Stimulated activated CD4-positive, alpha-beta T cell treated with anti-CD3 and anti-CD28 coated beads, TNF-alpha, amount 100 ng/mL, for 24 hours (primary cell): ENCODE data around the gene SPESP1.

Source experiments
- DNase-seq, 3 experiments: peaks; one replicate each; pipeline ENCODE4 v3.0.0-alpha.2; 2020; ENCODE audit warnings: low read depth in 3 of 3

The SPESP1 gene

GRCh38 chr15:68930268-68931022, at the start of gene SPESP1:
Gene SPESP1 (plus strand): TSS chr15:68930525. CDS start chr15:68930654, 129 bp downstream.
- DNase-seq, result peak in 1 of 3 experiments; percentile 49

- no peak for DNase-seq
Observed at GRCh38 chr15:68885070-68885469, 45.3 kb upstream of the SPESP1 start.

- DNase-seq, result no peak
Observed at GRCh38 chr15:68887120-68887519, 43.2 kb upstream of the SPESP1 start.

GRCh38 chr15:68887819-68888218, 42.5 kb upstream of the SPESP1 start:
- DNase-seq, result no peak

DNA sequence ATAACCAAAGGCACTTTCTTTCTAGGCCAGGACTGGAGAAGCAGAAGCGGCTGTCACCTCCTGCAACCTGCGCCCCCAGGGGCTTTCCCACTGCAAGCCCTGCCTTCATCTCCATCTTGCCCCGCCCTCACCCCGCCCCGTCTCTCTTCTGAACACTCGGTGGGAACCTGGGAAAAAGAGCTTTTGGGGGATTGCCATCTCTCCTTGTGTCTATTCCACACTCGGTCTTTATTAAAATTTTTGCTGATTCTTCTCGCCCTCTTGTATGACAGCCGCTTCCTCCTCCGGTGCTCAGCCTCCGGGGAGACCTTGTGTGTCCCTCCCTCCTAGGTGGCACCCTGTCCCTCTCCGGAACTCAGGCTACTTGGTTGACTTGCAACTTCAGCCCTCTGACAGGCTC, 41.9 kb upstream of the SPESP1 start:
- peak in 1 of 3 experiments; percentile 5 for DNase-seq

- DNase-seq, result no peak
Observed at GRCh38 chr15:68894208-68894607, 36.1 kb upstream of the SPESP1 start.

DNA sequence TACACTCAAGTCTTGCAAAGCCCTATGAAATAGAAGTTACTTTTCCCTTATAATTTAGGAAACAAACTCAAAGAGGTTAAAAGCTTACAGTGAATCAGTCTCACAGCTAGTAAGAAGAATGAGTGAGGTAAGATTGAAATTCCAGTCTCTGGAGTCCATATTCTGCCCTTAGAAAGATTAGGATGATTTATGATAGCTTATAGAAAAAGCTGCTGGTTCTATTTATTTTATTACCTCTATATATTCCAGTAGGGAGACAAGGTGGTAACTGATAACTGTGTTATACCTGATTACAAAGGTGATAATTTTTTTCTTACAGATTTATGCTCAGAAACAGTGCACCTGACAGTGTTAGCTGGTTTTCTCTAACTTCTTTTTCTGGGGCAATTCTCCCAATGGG, 34.1 kb upstream of the SPESP1 start:
- no peak for DNase-seq

DNA sequence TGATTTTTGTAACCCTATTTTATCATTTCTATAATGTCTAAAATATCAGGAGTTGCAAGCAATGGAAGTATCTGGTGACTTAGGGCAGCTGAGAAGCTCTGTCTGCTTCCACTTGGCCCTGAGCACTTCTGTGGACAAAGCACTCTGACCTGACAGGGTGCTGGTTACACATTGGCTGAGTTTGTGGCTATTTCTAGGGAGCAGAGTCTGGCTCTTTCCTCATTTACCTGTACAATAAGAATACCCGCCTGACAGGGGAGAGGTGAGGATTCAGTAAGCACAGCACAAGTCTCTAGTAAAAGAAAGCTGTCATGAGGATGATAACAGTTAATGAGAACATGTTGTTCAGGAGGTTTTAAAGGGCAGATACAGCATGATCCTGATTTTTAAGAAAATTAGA, 33.3 kb upstream of the SPESP1 start:
- no peak for DNase-seq

DNA sequence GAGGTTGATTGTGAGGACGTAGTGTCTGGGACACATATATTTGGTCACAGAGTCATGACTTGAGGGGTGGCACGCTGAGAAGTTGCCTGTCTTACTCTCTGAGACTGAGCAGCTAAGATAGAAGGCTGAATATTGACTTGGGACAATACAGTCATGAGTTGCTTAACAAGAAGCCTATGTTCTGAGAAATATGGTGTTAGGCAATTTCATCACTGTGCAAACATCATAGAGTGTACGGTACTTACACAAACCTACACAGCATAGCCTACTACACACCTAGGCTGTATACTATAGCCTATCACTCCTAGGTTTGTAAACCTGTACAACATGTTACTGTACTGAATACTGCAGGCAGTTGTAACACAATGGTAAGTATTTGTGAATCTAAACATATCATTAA, 30.3 kb upstream of the SPESP1 start:
- DNase-seq, result no peak

GRCh38 chr15:68907396-68907923, 22.9 kb upstream of the SPESP1 start:
- no peak for DNase-seq

GRCh38 chr15:68909601-68910100, 20.7 kb upstream of the SPESP1 start:
- no peak for DNase-seq

DNA sequence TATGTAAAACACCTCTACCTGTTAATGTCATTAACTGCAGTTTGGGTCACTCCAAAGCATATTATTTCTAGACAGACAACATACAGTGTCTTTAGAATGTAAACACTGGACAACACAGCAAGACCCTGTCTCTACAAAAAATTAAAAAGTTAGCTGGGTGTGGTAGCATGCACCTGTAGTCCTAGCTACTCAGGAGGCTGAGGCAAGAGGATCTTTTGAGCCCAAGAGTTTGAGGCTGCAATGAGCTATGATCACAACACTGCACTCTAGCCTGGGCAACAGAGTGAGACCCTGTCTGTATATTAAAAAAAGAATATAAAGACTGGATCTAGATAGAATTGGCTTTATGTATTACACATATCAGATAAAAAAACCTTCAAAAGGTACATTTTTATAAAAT, 20.0 kb upstream of the SPESP1 start:
- DNase-seq, result no peak

- DNase-seq, result no peak
Observed at GRCh38 chr15:68910816-68911215, 19.5 kb upstream of the SPESP1 start.

DNA sequence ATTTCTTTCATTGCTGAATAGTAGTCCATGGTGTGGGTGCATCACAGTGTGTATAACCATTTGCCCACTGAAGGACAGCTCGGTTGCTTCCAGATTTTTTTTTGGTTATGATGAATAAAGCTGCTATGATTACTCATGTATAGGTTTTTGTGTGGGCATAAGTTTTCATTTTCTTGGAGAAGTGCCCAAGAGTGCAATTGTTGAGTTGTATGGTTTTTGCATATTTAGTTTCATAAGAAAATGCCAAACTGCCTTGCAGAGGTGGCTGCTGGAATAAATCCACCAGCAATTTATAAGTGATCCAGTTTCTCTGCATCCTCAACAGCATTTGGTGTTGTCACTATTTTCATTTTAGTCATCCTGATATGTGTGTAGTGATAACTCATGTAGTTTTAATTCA, 8.4 kb upstream of the SPESP1 start:
- DNase-seq, result no peak

- peak; percentile 27 to 61 (median 36) for DNase-seq
Observed at GRCh38 chr15:68924866-68925560, 5.3 kb upstream of the SPESP1 start.

- DNase-seq, result no peak
Observed at GRCh38 chr15:68933001-68933400, 2.7 kb downstream of the SPESP1 start.

- no peak for DNase-seq
Observed at GRCh38 chr15:68934341-68934740, 4.0 kb downstream of the SPESP1 start.

GRCh38 chr15:68935400-68935937, 5.1 kb downstream of the SPESP1 start:
- no peak for DNase-seq

DNA sequence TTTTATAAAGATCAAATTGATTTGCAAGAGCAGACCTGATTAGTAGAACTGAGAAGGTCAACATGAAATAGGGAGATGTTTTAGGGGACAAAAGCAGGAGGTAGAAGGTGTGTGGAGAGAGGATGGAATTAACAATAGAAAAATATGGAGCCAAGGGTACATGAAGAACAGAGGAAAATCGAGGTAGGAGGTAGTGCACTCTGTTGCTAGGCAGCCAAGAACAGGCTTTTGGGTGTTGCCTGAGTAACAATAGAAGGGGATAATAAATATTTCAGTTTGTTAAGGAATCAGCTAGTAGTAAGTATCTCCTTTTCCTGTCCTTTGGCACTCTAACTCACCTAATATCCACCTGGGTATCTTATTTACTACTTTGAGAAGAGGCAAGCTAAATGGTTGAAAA, 9.2 kb downstream of the SPESP1 start:
- DNase-seq, result no peak

DNA sequence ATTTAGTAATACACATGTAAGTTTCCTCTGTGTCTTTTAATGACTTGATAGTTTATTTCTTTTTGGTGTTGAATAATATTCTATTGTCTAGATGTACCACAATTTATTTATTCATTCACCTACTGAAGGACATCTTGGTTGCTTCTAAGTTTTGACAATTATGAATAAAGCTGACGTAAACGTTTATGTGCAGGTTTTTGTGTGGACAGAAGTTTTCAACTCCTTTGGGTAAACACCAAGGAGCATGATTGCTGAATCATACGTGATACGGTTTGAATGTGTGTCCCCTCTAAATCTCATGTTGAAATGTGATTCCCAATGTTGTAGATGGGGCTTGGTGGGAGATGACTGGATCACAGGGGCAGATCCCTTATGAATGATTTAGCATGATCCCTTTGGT, 21.5 kb downstream of the SPESP1 start:
- DNase-seq, result no peak

- DNase-seq, result no peak
Observed at GRCh38 chr15:68957696-68958095, 27.4 kb downstream of the SPESP1 start.

GRCh38 chr15:68958597-68958996, 28.3 kb downstream of the SPESP1 start:
- no peak for DNase-seq

DNA sequence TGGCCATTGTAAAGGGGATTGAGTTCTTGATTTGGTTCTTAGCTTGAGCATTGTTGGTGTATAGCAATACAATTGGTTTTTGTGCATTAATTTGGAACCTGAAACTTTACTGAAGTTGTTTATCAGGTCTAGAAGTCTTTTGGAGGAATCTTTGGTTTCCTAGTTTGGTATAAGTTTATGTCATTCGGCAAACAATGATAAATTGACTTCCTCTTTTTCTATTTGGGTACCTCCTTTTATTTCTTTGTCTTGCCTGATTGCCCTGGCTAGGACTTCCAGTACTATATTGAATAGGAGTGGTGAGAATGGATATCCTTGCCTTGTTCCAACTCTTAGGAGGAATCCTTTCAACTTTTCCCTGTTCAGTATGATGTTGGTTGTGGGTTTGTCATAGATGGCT, 32.1 kb downstream of the SPESP1 start:
- no peak for DNase-seq
